MM.1S (cell line): Measurements from ENCODE around the gene SRC.

Source experiments
- DNase-seq: peaks from one replicate; pipeline ENCODE4 v3.0.0-alpha.2; 2015
- H2AFZ ChIP-seq: fragments of 300-600 bp; sonication (generic); 2 replicates; pipeline ENCODE4 v1.6.0; 2016; ENCODE audit warnings: antibody characterized with exemption, low read length
- H3F3A ChIP-seq: fragments of 300-600 bp; sonication (generic); 2 replicates; pipeline ENCODE4 v1.6.1; 2016; ENCODE audit warnings: mild to moderate bottlenecking, antibody characterized with exemption, low read length, moderate library complexity, mixed read lengths; ENCODE audit not compliant: insufficient read depth
- H3K27ac ChIP-seq: fragments of 300-600 bp; sonication (generic); 2 replicates; pipeline ENCODE4 v1.5.1; 2016; ENCODE audit warnings: mild to moderate bottlenecking, low read length
- H3K27me3 ChIP-seq: fragments of 300-600 bp; sonication (generic); replicated peaks from 2 replicates; pipeline ENCODE4 v1.6.0; 2016; ENCODE audit warnings: low read length; ENCODE audit not compliant: insufficient read depth
- H3K36me3 ChIP-seq: fragments of 300-600 bp; sonication (generic); replicated peaks from 2 replicates; pipeline ENCODE4 v1.6.1; 2016; ENCODE audit warnings: mild to moderate bottlenecking, low read length, mixed read lengths; ENCODE audit not compliant: insufficient read depth
- H3K4me1 ChIP-seq: fragments of 300-600 bp; sonication (generic); 2 replicates; pipeline ENCODE4 v1.6.1; 2016; ENCODE audit warnings: low read length, mixed read lengths
- H3K4me2 ChIP-seq: fragments of 300-600 bp; sonication (generic); 2 replicates; pipeline ENCODE4 v1.6.0; 2016; ENCODE audit warnings: low read depth, low read length
- H3K4me3 ChIP-seq: fragments of 300-600 bp; sonication (generic); 2 replicates; pipeline ENCODE4 v1.5.1; 2016; ENCODE audit warnings: low read length, mixed read lengths
- H3K79me2 ChIP-seq: fragments of 300-600 bp; sonication (generic); 2 replicates; pipeline ENCODE4 v1.6.1; 2016; ENCODE audit warnings: mixed run types, low read length, mixed read lengths
- H3K9ac ChIP-seq: fragments of 300-600 bp; sonication (generic); 2 replicates; pipeline ENCODE4 v1.6.1; 2016; ENCODE audit warnings: low read length, mixed read lengths
- H3K9me2 ChIP-seq: fragments of 300-600 bp; sonication (generic); replicated peaks from 2 replicates; pipeline ENCODE4 v1.6.1; 2016; ENCODE audit warnings: mild to moderate bottlenecking, low read length, mixed read lengths; ENCODE audit not compliant: insufficient read depth
- H3K9me3 ChIP-seq: fragments of 300-600 bp; sonication (generic); replicated peaks from 2 replicates; pipeline ENCODE4 v1.6.1; 2016; ENCODE audit warnings: mild to moderate bottlenecking, low read length, mixed read lengths; ENCODE audit not compliant: insufficient read depth
- H4K20me1 ChIP-seq: fragments of 300-600 bp; sonication (generic); 2 replicates; pipeline ENCODE4 v1.6.1; 2016; ENCODE audit warnings: mild to moderate bottlenecking, low read length, moderate library complexity, mixed read lengths; ENCODE audit not compliant: insufficient read depth
- CTCF ChIP-seq: fragments of 300-600 bp; sonication (generic); IDR thresholded peaks from 2 replicates; pipeline ENCODE4 v1.5.1; 2016; ENCODE audit warnings: antibody characterized with exemption, low read length, mixed read lengths
- EZH2 ChIP-seq: fragments of 300-600 bp; sonication (generic); optimal IDR thresholded peaks from 2 replicates; pipeline ENCODE3; 2017; ENCODE audit warnings: low read depth, mild to moderate bottlenecking, antibody characterized with exemption, low read length, mixed read lengths
- EZH2phosphoT487 ChIP-seq: fragments of 300-600 bp; sonication (generic); IDR thresholded peaks from 2 replicates; pipeline ENCODE4 v1.6.1; 2018; ENCODE audit warnings: antibody characterized with exemption, low read length

Gene SRC

GRCh38 chr20:37443596-37443995 is 97.7 kb downstream of the SRC start:
- H3K4me2 ChIP-seq: no peak overlapping the region

GRCh38 chr20:37445041-37445440 is 99.1 kb downstream of the SRC start:
- TF ChIP-seq CTCF: no peak
- no peak for TF ChIP-seq EZH2
- no peak for TF ChIP-seq EZH2phosphoT487
- H3K9me2 ChIP-seq: no peaks in the 10 kb centered on the region
- H3K9me3 ChIP-seq: no peaks in the 10 kb centered on the region
- no peaks in the 10 kb centered on the region for H3F3A ChIP-seq
- no peak overlapping the region for H3K9ac ChIP-seq
- H3K4me1 ChIP-seq: no peaks in the 10 kb centered on the region
- no peak overlapping the region for H2AFZ ChIP-seq
- no peak overlapping the region for H3K27ac ChIP-seq
- H3K79me2 ChIP-seq: no peaks in the 10 kb centered on the region
- H3K4me2 ChIP-seq: no peak overlapping the region
- peaks cover 26% of the 10 kb centered on the region; the same call in 1 of the 2 replicates for H3K27me3 ChIP-seq
- no peak for DNase-seq
- no peaks in the 10 kb centered on the region for H3K36me3 ChIP-seq
- H4K20me1 ChIP-seq: no peaks in the 10 kb centered on the region
- H3K4me3 ChIP-seq: no peak overlapping the region

More at GRCh38 chr20:37443596-37443995, 97.7 kb downstream of the SRC start:
- Histone ChIP-seq H2AFZ (no peak overlapping the region), H3K9ac (no peak overlapping the region), H3K36me3 (no peaks in the 10 kb centered on the region), H3K27me3 (peaks cover 32% of the 10 kb centered on the region), H3K9me2 (no peaks in the 10 kb centered on the region), H4K20me1 (no peaks in the 10 kb centered on the region), H3K27ac (no peak overlapping the region), H3K4me3 (no peak overlapping the region), H3K9me3 (no peaks in the 10 kb centered on the region), H3K79me2 (no peaks in the 10 kb centered on the region), H3K4me1 (no peaks in the 10 kb centered on the region), H3F3A (no peaks in the 10 kb centered on the region)
- DNase-seq: no peak
- TF ChIP-seq CTCF: no peak

- Histone ChIP-seq H2AFZ (no peak overlapping the region), H3K9me2 (no peaks in the 10 kb centered on the region), H3F3A (no peaks in the 10 kb centered on the region), H3K4me2 (no peak overlapping the region), H3K27ac (no peak overlapping the region), H3K4me1 (no peaks in the 10 kb centered on the region), H3K9ac (no peak overlapping the region), H3K79me2 (no peaks in the 10 kb centered on the region), H3K27me3 (peaks cover 13% of the 10 kb centered on the region; the same call in 1 of the 2 replicates), H3K36me3 (no peaks in the 10 kb centered on the region), H3K9me3 (no peaks in the 10 kb centered on the region), H4K20me1 (no peaks in the 10 kb centered on the region), H3K4me3 (no peak overlapping the region)
- TF ChIP-seq CTCF (no peak), EZH2 (no peak), EZH2phosphoT487 (no peak)
- no peak for DNase-seq
These were observed 100.5 kb downstream of the SRC start for GRCh38 chr20:37446286-37447032.
